ENCODE measurements around the gene SLC16A6. TPM values are rescaled to one million over a fixed set of nuclear protein-coding genes. Genes with fewer than 3 reads are reported as not detected.
A peak's percentile ranks its signal among the peaks of the same experiment; 100 is the strongest.

The SLC16A6 gene
- total RNA-seq, 4 donors from 2014 or later = 9.2 to 20.9 (median 17.8) TPM

- intact Hi-C loops (cut with DNase I) = no loop called here
Measured at GRCh38 chr17:68296217-68297191, 5.6 kb upstream of the SLC16A6 start.

GRCh38 chr17:68295086-68295485 lies 4.2 kb upstream of the SLC16A6 start:
- no peak for DNase-seq
- Histone ChIP-seq H3K4me1 (peaks cover 16 to 72% (median 28%) of the 10 kb centered on the region in 3 donors), H3K27me3 (peaks cover 0 to 26% (median 0%) of the 10 kb centered on the region in 4 donors), H3K9me3 (no peaks in the 10 kb centered on the region), H3K36me3 (no peaks in the 10 kb centered on the region), H3K27ac (no peak overlapping the region), H3K4me3 (no peak overlapping the region)
- intact Hi-C loops (cut with DNase I) = loop anchor here (2.0 kb wide), 1 partner anchor 50 kb away; no protein-coding TSS in a partner anchor
- TF ChIP-seq POLR2A (IDR thresholded peaks at IDR 0.05) (no peak), CTCF (IDR thresholded peaks at IDR 0.05) (no peak)
- 76 to 83% methylated on average over 6 to 7 of the region's 7 CpGs for WGBS, 2 donors

More at GRCh38 chr17:68296217-68297191, 5.6 kb upstream of the SLC16A6 start:
- Histone ChIP-seq H3K36me3 (no peaks in the 10 kb centered on the region), H3K27ac (peak overlapping the region; percentile 24 to 70 (median 61)), H3K4me3 (no peak overlapping the region), H3K4me1 (peaks cover 16 to 65% (median 20%) of the 10 kb centered on the region in 3 donors), H3K9me3 (no peaks in the 10 kb centered on the region), H3K27me3 (peaks cover 0 to 21% (median 0%) of the 10 kb centered on the region in 4 donors)
- peak in 1 of 4 donors; percentile 49 for TF ChIP-seq POLR2A (IDR thresholded peaks at IDR 0.05)
- TF ChIP-seq CTCF (IDR thresholded peaks at IDR 0.05) = no peak
- no peak for DNase-seq
- 61 to 83% methylated on average over 13 to 18 of the region's 18 CpGs for WGBS, 2 donors

GRCh38 chr17:68294617-68295016 lies 3.7 kb upstream of the SLC16A6 start:
- Histone ChIP-seq H3K4me1 (peaks cover 19 to 76% (median 32%) of the 10 kb centered on the region in 3 donors), H3K36me3 (no peaks in the 10 kb centered on the region), H3K4me3 (no peak overlapping the region), H3K9me3 (no peaks in the 10 kb centered on the region), H3K27ac (no peak overlapping the region), H3K27me3 (peaks cover 0 to 26% (median 0%) of the 10 kb centered on the region in 4 donors)
- intact Hi-C loops (cut with DNase I) = loop anchor here (2.0 kb wide), 1 partner anchor 50 kb away; no protein-coding TSS in a partner anchor
- TF ChIP-seq CTCF (IDR thresholded peaks at IDR 0.05) = no peak
- DNase-seq = no peak
- WGBS, 2 donors = 85% methylated on average over 4 of the region's 4 CpGs

GRCh38 chr17:68294196-68294555 lies 3.2 kb upstream of the SLC16A6 start:
- TF ChIP-seq POLR2A (IDR thresholded peaks at IDR 0.05) = no peak
- TF ChIP-seq CTCF (IDR thresholded peaks at IDR 0.05) = no peak
- no peak for DNase-seq
- 54 to 71% methylated on average over 2 to 3 of the region's 3 CpGs for WGBS, 2 donors

More at GRCh38 chr17:68294196-68294555, 3.2 kb upstream of the SLC16A6 start:
- Histone ChIP-seq H3K9me3 (no peaks in the 10 kb centered on the region), H3K27ac (no peak overlapping the region), H3K4me1 (peaks cover 24 to 81% (median 34%) of the 10 kb centered on the region in 3 donors), H3K4me3 (no peak overlapping the region), H3K27me3 (peaks cover 0 to 26% (median 0%) of the 10 kb centered on the region in 4 donors), H3K36me3 (no peaks in the 10 kb centered on the region)
- intact Hi-C loops (cut with DNase I) = loop anchor here (2.0 kb wide), 1 partner anchor 51 kb away; no protein-coding TSS in a partner anchor

Measured in esophagus squamous epithelium (tissue), 5 donors.